Peyer's patch (tissue), 4 donors: ENCODE results near the gene RPS6KB2.

ENCODE experiments used
- POLR2A ChIP-seq, 2 donors: fragments of 450-650 bp; IDR thresholded peaks; one replicate each; pipeline ENCODE4 v1.5.1; 2017; ENCODE audit warnings: antibody characterized with exemption in 2 of 2, mild to moderate bottlenecking in 2 of 2, moderate library complexity in 2 of 2
- TF ChIP-seq, protein P1 (sequence below), 6 experiments: fragments of 450-650 bp in 4 of 6; fragments of 200-600 bp in 2 of 6; sonication (generic) in 1 of 6; IDR thresholded peaks; one replicate each; pipeline ENCODE4 v1.5.1; 2017 to 2019; ENCODE audit warnings: antibody characterized with exemption in 6 of 6, mild to moderate bottlenecking in 3 of 6, moderate library complexity in 1 of 6

DNA sequence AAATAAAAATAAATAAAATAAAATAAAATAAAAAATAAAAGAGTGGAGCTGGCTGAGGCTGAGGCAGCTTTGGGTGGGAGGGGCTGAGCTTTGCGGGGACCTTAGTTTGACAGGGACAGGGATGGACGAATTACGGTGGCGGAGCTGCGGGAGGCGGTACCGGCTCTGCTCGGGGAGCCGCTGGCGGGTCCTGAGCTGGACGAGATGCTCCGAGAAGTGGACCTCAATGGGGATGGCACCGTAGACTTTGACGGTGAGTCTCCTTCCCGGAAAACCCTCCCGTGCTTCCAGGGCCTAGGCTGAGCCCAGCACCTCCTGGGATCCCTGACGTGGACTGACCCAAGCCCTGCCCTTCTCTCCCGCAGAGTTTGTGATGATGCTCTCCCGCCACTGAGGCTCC is 30.0 kb downstream of the RPS6KB2 start:
- TF ChIP-seq, protein P1, sequence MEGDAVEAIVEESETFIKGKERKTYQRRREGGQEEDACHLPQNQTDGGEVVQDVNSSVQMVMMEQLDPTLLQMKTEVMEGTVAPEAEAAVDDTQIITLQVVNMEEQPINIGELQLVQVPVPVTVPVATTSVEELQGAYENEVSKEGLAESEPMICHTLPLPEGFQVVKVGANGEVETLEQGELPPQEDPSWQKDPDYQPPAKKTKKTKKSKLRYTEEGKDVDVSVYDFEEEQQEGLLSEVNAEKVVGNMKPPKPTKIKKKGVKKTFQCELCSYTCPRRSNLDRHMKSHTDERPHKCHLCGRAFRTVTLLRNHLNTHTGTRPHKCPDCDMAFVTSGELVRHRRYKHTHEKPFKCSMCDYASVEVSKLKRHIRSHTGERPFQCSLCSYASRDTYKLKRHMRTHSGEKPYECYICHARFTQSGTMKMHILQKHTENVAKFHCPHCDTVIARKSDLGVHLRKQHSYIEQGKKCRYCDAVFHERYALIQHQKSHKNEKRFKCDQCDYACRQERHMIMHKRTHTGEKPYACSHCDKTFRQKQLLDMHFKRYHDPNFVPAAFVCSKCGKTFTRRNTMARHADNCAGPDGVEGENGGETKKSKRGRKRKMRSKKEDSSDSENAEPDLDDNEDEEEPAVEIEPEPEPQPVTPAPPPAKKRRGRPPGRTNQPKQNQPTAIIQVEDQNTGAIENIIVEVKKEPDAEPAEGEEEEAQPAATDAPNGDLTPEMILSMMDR (IDR thresholded peaks at IDR 0.05): no peak
- TF ChIP-seq POLR2A (IDR thresholded peaks at IDR 0.05): no peak
